NB4 (cell line): Measurements from ENCODE around the gene CPED1.

ENCODE experiments used
- CTCF ChIP-seq: IDR thresholded peaks from one replicate; pipeline ENCODE4 v1.5.1; 2012; ENCODE audit warnings: low read depth, low read length
- MAX ChIP-seq: IDR thresholded peaks from 2 replicates; pipeline ENCODE4 v1.6.1; 2011; ENCODE audit warnings: low read depth, low read length
- MYC ChIP-seq: IDR thresholded peaks from 2 replicates; pipeline ENCODE4 v1.6.1; 2011; ENCODE audit warnings: low read depth, low read length
- POLR2A ChIP-seq: IDR thresholded peaks from 2 replicates; pipeline ENCODE4 v1.6.1; 2011; ENCODE audit warnings: mild to moderate bottlenecking; ENCODE audit not compliant: insufficient read length; ENCODE audit errors: extremely low read depth

DNA sequence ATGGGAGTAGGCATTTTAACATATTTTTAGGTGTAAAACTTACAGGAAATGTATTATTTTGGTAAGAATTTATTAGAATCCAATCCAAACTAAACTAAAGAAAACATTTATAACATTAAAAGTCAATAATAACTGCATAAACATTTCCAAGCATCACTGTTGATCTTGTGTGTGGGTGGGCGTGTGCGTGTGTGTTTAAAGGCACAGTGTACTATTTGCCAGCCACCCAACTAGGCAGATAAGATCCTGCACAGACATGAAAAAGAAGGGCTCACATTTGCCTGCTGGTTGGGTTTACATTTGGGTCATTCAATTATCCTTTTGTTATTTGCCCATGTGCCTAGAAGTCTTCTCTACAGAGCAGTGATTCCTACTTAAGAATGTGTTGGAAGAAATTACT, 309.3 kb downstream of the CPED1 start:
- TF ChIP-seq POLR2A (no peak), CTCF (no peak), MYC (no peak), MAX (no peak)
